GM21423 (cell line): Measurements from ENCODE around the gene CCNJL.
"Not testable (repeated sequence)": the region's sequence is repeated elsewhere in the genome, so short reads cannot be mapped to it uniquely, and the experiment has no call there.

ENCODE experiments used
- ATAC-seq: cut with Tn5 transposase; IDR thresholded peaks from one replicate; pipeline ENCODE4 v1.9.1; 2021; ENCODE audit warnings: mild to moderate bottlenecking, moderate library complexity; ENCODE audit not compliant: unreplicated experiment

CCNJL gene, protein sequence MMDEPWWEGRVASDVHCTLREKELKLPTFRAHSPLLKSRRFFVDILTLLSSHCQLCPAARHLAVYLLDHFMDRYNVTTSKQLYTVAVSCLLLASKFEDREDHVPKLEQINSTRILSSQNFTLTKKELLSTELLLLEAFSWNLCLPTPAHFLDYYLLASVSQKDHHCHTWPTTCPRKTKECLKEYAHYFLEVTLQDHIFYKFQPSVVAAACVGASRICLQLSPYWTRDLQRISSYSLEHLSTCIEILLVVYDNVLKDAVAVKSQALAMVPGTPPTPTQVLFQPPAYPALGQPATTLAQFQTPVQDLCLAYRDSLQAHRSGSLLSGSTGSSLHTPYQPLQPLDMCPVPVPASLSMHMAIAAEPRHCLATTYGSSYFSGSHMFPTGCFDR

DNA sequence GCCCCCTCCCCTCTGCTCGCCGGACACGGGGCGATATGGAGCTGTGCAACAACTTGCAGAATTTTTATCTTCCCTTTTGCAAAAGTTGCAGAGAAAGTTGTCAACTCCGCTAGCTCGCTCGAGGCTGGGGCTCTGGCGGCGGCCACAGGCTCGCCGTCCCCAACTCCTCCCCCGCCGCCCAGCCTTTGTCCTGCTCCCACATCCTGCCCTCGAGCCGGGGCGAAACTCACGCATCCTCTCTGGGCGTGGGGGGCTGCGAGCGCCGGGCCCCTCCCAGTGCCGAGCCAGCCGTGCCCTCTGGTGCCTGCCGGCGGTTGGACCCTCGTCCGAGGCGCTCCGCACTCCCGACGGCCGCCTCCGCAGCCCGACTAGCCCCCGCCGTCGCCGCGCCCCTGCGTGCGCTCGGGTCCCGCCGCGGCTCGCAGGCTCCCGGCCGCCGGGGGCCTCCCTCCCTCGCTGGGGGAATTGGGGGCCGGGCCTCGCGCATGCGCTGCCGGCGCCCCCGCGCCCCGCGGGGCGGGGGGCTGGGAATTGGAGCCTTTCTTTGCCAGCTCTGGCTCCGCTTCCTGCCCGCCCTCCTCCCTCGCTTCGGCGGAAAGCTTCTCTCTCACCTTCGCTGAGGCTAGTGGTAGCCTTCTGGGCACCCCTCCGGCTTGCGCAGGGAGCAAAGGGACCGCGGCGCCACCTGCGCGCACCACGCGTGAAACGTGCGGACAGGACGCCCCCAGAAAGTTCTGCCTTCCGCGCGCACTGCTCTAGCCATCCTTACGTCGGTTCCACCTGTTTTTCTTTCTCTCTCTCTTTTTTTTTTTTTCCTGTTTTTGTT lies at the start of gene CCNJL:
Gene CCNJL, minus strand, starts transcription at position 431 of the 826 bp plus-strand sequence. CDS start 641 bp downstream, outside the sequence.
- peak; percentile 57 for ATAC-seq

DNA sequence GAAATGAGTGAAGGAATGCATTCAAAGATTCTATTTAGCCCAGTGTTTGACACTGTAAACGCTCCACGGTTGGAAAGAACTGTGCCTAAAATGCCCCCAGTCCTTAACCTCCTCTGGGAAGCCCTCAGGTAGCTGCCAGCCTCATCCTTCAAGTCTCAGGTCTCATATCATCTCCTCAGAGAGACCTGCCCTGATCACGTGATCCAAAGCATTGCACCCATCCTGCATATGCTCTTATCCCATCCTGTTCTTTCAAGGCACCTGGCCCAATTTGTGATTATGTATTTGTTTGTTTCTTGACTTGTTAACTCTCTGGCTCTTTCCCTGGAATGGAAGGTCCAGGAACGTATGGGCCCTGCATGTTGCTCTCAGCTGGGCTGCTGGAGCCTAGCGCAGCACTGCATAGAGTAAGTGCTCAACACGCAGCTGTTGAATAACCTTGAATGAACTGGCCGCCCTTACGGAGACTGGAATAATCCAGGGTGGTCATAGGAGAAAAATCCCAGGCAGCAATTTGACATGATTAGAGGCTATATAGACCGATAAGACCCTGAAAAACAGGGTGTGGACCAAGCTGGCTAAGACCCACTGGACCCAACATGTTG lies 49.4 kb upstream of the CCNJL start:
- ATAC-seq = no peak

DNA sequence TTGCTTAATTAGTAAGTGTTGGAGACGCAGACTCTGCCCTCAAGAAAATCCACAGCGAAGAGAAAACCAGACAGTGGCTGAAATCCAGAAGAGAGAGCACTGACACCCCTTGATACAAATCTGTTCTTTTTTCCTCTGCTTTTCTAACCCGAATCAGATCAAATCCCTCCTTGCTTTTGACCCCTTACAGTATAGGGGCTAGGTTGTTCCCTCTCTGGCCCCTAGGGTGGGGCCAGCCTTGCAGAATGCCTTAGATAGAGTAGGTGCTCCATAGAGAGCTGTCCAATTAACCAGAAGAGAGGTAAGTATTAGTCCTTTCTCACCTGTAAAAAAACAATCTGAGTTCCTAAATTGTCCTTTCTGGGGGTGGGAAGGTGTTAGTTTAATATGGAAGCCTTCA lies 47.9 kb upstream of the CCNJL start:
- ATAC-seq = no peak

DNA sequence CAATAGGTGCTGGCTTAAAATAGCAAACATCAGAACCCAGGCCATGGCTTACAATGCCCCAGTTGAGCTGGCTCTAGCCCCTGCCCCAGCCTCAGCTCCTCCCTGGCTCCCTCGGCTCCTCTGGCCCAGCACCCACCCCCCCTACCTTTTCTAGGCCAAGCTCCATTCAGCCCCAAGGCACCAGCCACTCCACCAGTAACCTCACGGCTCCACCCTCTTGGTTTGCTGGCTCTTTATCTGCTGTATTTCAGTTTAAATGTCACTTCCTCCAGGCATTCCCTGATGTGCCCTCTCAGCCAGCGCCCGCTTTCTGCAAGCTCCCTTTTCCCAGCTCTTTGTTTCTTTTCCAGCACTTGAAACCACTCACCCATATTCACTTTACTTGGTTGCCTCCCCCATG lies 47.5 kb upstream of the CCNJL start:
- ATAC-seq = no peak

DNA sequence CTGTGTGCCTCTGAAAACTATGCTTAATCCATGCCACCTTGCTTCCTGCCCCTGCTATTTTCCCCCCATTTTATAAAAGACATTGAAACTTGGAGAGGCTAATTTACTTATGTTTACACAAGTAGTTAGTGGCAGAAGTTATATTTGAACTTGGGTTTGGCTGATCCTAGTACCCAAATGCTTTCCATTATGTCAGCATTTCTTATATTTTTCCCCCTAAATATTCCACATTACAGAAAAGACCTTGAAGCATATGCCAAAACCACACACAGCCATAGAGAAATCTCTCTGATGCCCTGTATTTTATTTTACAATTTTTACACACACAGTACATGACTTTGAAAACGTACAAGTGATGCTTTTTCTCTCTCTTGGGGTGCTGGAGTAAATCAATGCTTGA lies 46.9 kb upstream of the CCNJL start:
- ATAC-seq = no peak

DNA sequence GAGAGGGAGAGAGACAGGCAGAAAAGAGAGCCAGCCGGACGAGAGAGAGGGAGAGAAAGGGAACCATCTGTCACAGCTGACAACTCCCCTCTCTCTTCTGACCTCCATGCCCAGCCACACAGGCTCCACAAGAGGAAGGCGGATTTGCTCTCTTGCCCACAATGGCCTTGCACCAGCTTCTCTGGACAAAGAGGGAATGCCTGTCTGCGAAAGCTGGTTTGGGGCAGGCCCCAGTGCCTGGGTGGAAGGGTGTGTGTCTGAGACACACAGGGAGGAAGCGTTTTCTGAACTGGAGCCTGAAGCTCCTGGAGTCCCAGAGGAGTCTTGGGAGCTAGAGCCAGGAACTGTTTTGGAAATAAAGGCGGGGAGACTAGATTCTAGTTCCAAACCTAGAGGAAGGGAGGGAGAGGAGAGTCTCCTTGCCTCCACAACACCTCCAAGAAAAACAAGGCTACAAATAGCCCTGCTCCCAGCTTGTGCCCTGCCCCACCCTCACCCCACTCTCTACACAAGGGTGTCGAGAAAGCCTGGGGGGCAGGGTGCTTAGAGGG lies 45.6 kb upstream of the CCNJL start:
- ATAC-seq = no peak

DNA sequence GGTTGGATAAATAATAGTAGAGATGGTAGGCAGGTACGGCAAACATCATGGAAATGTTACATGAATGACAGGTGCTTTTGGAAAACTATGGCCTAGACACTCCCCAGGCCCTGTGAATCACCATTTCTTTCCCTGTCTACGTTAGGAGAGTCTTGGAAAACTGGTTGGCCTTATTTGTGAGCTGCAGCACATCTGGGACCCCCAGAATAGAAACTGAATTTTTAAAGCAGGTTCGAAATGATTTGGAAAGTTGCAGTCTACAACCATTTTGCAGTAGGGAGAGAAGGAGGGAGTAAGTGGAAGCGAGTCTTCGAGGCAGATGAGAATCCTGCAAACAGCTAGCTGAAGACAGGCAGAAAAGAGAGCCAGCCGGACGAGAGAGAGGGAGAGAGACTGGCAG lies 45.0 kb upstream of the CCNJL start:
- no peak for ATAC-seq

DNA sequence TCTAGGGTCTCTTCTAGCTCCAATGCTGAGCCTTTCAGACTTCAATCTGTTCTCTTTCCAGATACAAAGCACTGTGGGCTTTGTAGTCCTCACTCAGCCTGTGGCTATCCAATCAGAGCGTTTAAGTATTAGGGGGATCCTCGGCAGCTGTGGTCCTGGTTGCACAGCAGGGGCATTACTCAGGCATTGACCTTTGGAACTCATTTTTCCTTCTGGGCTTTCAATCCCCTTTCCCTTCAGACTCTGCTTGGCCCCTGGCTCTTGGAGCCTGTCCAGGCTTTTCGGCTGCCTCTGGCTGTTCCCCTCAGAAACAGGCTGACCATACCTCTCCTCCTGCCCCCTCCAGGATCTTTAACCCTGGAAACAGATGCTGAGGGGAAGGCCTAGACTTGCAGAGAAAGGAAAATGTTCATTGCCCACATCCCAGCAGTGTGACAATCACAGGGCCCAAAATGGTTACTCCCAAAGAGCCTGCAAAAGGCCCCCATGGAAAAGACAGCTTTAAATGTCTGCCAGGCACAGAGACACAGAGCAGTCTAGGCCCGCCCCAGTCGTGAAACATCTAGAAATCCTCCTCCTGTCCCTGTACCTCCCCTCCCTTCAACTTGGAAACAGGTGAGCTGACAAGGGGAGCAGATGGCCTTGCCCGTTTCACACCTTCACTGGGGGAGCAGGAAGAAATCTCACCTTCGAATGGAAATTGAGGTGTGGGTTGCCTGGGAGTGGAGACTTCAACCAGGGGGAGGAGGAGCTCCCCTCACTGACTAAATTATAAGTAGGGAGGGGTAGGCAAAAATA lies 44.4 kb upstream of the CCNJL start:
- no peak for ATAC-seq

DNA sequence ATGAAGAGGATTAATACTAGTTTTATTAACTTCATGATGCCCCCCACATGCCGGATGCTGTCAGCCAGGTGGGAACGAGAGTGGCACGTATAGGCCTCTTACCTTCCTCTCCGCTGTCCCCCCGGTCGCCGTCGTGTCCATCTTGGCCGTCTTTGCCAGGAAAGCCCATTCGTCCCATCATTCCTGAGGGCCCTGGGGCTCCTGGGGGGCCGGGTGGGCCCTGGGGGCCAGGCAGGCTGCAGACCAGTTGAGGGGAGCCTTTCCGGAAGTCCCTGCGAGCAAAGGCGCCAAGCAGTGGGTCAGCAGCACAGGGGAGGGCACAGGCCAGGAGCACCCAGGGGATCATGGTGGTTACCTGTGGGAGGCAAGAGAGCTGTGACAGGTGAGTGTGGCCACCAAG lies 42.3 kb upstream of the CCNJL start:
- ATAC-seq = no peak

DNA sequence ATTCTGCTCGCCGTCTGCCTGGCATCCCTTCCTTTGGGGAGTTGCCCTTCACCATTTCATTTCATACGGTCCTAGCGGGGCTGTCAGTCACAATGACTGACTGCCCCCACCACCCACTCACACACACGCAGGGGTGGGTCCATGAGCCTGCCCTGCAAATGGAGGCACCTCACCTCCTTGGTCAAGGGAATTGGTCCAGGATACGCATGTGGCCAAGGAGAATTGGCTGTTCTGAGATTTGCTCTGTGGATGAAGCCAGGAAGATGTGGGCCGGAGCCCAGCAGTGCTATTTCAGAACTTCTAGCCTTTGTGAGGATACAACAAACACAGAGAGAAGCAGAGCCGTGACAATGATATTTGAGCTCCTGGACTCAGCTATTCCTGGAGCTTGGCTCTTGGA lies 41.0 kb upstream of the CCNJL start:
- ATAC-seq = no peak

DNA sequence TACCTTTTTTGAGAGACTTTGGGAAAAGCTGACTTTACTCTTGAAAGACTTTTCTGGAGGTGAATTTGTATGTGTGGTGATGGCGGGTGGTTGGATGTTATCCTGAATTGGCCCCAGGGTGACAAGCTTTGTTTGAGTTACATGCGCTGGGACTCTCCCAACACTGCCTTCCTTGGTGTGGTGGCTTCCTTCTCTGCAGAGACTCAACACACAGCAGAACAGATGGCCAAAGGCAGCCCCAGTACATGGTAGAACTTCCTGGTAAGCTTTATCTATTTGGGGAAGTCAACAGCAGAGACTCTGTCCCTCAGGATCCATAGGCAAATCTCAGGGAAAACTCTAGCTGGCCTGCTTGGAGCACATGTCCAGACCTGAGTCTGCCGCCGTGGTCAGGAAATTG lies 39.9 kb upstream of the CCNJL start:
- ATAC-seq = no peak

DNA sequence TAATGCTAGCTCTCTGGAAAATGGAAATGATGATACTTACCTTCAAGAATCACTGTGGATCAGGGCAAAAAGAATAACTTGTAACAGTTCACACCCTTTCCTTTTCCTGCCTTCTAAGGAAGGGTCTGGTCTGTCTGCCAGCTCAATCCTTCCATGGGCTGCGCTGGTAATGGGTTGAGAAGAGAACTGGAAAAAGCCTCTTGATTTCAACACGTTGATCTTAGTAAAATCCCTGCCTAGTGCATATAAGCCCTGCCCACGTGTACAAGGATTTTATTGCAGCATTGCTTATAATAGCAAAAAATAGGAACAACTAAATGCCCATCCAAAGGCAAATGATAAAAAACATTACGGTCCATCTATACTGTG lies 37.6 kb upstream of the CCNJL start:
- ATAC-seq = no peak

DNA sequence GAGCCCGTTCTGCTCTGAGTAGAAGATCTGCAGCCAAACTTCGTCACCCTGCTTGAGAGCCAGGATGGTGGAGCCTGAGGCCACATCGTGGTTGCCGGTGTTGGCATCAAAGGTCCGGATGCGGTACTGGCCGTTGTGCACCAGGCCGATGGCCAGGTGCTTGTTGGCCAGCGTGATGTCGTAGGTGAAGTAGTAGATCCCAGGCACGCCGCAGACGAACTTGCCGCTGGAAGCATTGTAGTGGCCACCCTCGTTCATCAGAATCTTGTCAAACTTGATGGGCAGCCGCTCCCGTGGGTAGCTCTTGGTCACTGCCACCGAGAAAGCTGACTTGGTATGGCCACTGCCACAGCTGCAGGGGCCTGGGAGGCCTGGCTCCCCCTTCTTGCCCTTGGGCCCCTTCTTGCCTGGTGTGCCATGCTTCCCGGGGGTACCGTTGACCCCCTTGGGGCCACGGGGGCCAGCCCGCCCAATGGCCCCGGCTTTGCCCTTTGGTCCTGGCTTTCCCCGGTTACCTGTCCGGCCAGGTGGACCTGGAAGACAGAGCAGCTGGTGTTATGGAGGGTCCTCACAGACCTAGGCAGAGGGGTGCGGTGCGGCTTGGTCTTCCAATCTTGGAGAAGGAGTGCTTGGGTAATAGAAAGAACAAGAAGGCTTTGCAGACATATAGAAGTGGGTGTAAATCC lies 37.0 kb upstream of the CCNJL start:
- no peak for ATAC-seq

DNA sequence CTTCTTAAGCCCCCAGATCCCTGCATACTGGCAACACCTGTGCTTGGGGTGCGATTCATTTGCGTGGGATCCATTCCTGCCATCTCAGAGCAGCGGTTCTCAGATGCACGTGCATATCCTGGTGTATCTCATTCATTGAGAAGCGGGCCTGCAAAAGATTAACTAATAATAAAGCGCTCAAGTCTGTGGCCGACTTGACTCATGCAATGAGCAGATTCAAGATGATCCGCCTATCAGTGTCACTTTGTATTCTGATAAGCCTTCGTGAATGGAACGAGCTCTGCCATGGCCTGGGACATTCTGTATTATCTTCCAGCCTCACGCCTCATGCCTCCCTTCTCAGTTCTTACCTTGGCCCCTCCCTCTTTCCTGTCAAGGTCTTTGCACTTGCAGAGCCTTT lies 35.7 kb upstream of the CCNJL start:
- ATAC-seq = no peak

DNA sequence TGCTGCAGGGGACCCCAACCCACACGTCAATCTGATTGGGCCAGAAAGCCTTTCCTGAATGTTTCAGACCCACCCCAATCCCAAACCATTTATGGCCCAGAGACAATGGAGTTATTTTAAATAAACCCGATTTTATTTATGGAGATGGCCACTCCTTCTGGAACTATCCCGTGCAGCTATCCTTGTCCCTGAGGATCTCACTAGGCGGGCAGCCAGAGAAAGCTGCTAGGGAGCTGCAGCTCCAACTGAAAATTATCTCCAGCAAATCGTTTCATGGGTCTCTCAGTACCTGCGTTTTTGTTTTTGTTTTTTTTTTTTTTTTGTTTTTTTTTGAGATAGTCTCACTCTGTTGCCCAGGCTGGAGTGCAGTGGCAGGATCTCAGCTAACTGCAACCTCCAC lies 35.1 kb upstream of the CCNJL start:
- ATAC-seq = no peak

DNA sequence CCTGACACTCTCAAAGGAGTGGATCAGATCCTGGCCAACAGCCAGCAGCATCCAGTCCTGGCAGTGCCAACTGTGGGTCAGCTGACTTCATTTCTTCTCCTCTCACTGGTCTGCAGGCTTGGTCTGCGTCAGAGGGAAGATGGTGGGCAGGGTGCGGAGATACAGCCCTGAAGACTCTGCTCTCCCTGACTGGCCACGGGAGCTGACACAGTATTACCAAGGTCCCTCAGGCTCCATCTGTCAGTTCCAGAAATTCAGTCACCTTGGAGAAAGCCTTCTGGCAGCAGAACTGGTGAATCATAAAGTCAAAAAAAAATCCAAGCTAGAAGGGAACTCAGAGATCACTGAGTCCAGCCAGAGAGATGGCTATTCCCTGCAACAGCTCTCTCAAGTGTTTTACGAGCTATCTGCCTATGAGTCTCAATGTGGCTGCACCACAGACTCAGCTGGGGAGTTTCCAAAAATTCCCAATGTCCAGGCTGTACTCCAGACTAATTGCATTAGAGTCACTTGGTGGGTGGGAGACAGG lies 30.1 kb upstream of the CCNJL start:
- ATAC-seq = no peak

DNA sequence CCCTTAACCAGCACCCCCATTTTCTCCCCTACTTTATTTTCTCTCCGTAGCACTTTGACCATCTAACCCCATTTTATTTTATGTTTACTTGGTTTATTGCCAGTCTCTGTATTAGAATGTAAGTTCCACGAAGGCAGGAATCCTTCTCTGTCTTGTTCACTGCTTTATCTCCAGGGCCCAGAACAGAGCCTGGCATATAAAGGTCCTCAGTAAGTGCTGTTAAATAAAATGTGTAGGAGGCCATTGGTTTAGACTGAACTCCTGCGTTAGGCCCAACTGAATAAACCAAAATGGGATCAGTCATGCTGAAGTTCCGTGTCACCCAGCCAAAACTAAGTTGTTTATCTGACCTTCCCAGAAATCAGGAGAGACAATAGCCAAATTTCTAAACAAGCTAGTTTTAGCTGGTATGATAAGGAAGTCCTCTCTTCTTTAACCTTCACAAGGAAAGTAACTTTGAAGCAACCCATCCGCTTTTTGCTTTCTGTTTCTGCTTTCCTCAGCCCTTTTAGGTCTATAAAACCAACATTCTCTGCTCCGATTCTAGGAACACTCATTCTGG lies 29.0 kb upstream of the CCNJL start:
- ATAC-seq = no peak

DNA sequence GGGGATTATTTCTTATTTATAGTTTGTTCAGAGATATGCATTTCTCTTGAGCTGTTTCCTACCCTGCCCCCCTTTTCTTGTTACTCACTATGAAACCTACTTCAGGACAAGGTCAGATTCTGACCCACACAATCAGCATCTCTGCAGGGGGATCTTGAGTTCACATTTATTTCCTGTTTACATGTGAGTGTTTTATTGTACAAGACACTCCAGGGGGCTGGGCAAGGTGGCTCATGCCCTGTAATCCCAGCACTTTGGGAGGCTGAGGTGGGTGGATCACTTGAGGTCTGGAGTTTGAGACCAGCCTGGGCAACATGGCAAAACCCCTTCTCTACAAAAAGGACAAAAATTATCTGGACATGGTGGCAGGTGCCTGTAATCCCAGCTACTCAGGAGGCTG lies 28.1 kb upstream of the CCNJL start:
- not testable (repeated sequence) for ATAC-seq

DNA sequence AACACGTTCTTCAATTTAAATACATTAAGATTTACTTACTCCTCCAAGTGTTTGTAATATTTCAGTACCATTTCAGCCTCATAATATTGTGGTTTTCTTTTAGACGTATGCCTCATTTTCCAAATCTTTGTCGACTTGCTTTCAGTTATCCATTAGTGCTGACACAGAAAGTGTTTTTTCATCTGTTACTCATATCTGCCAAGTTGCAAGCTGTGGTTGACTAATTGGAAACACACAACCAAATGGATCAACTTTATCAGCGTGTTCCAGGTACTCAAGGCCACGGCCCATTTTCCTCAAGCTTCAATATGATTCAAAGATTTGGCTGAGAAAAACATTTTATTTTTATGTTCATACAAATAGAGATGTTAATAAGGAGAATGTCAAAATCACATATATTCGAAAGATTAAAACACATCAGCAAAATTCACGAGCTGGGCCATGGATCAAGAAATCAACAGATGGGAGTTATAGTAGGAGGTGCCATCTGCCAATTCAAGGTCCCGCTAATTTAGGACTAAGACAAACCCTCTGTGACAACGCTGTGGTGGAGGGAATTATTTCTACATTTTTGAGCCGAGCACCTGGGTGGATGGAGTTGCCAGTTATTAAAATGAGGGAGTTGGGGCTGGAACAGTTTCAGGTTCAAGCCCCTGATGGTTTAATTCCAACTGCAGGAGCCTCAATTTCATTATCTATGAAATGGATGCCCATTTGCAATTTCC lies 27.2 kb upstream of the CCNJL start:
- ATAC-seq = no peak
